ENCODE results near the gene MPIG6B.

DNA sequence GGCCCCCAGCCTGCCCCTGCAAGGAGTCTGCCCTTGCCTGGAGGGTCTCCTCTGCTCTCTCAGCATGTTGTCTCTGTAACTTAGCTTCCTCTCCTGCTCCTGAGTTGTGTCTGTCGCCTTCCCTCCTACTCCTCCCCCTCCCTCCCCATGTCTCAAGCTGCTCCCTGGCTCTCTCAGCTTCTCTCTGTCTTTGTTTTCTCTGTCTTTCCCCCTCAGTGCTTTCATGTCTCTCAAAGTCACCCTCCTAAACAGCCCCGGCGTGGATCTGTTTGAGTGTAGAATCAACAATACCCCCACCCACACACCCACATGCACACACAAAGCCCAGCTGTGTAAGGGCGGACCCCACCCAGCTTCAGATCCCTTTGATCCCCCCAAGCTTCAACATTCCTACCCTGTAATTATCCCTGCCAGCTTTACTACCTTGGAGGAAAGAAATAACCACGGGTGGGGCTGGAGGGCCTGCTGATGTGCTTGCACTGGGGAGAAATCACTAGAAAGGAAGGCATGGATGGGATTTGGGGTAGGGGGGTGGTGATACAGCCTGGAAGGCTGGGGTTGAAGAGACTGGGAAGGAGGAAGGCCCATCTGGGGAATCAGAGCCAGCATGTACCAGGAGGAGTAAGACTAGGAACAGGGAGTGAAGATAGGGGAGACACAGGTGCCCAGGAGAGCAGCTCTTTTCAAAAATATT lies 9.0 kb upstream of the MPIG6B start:
- TF ChIP-seq, protein P1, sequence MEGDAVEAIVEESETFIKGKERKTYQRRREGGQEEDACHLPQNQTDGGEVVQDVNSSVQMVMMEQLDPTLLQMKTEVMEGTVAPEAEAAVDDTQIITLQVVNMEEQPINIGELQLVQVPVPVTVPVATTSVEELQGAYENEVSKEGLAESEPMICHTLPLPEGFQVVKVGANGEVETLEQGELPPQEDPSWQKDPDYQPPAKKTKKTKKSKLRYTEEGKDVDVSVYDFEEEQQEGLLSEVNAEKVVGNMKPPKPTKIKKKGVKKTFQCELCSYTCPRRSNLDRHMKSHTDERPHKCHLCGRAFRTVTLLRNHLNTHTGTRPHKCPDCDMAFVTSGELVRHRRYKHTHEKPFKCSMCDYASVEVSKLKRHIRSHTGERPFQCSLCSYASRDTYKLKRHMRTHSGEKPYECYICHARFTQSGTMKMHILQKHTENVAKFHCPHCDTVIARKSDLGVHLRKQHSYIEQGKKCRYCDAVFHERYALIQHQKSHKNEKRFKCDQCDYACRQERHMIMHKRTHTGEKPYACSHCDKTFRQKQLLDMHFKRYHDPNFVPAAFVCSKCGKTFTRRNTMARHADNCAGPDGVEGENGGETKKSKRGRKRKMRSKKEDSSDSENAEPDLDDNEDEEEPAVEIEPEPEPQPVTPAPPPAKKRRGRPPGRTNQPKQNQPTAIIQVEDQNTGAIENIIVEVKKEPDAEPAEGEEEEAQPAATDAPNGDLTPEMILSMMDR (conservative IDR thresholded peaks at IDR 0.05): no peak
- no peak for TF ChIP-seq ZFX (IDR thresholded peaks at IDR 0.05)

Data from C4-2B (cell line).